ENCODE results near the gene C1orf52. TPM values are rescaled to one million over a fixed set of nuclear protein-coding genes. Genes with fewer than 3 reads are reported as not detected.

Gene C1orf52
- total RNA-seq, 1 donor from 2014 or later, result 12.3 TPM

Other genes starting within 250 kb of the C1orf52 start
- gene MCOLN3, start 211.2 kb downstream of the C1orf52 start, total RNA-seq, result not detected in 2 replicates
- gene SYDE2, start 58.6 kb downstream of the C1orf52 start, total RNA-seq, result 4.0 and 6.1 TPM in 2 replicates
- gene BCL10, start 17.0 kb upstream of the C1orf52 start, total RNA-seq, result 51.3 and 65.4 TPM in 2 replicates
- 36.8 and 45.9 TPM in 2 replicates for gene DDAH1, start 205.5 kb upstream of the C1orf52 start, total RNA-seq

Data from dermis microvascular lymphatic vessel endothelial cell (primary cell).